Gastrocnemius medialis (tissue), 4 donors: ENCODE results near the gene MARCHF2. TPM values are rescaled to one million over a fixed set of nuclear protein-coding genes. Genes with fewer than 3 reads are reported as not detected.
A peak's percentile ranks its signal among the peaks of the same experiment; 100 is the strongest.

ENCODE experiments used
- ATAC-seq, 2 donors: fragments of 150-250 bp; one replicate each; pipeline ENCODE4 v1.9.1; 2016
- DNase-seq, 2 donors: peaks; one replicate each; pipeline ENCODE4 v3.0.0-alpha.2; 2019
- H3K27ac ChIP-seq, 4 donors: fragments of 200-600 bp; sonication (generic); 1 replicate in 1 of 4; 2 replicates in 3 of 4; pipeline ENCODE4 v1.5.1; 2016 to 2018; ENCODE audit warnings: mild to moderate bottlenecking in 2 of 4, moderate library complexity in 1 of 4
- H3K27me3 ChIP-seq, 3 donors: fragments of 200-600 bp; sonication (generic) in 2 of 3; 1 replicate in 1 of 3; 2 replicates in 2 of 3; pipeline versions ENCODE4 v1.5.1 to v1.6.0; 2016 to 2019; ENCODE audit warnings: mild to moderate bottlenecking in 1 of 3, moderate library complexity in 1 of 3
- H3K36me3 ChIP-seq, 2 donors: fragments of 200-600 bp; sonication (generic) in 1 of 2; one replicate each; pipeline ENCODE4 v1.5.1; 2017 to 2018
- H3K4me1 ChIP-seq, 2 donors: fragments of 200-600 bp; sonication (generic) in 1 of 2; one replicate each; pipeline ENCODE4 v1.5.1; 2016 to 2017; ENCODE audit warnings: mild to moderate bottlenecking in 2 of 2
- H3K4me3 ChIP-seq, 4 donors: fragments of 200-600 bp; sonication (generic) in 3 of 4; 1 replicate in 1 of 4; 2 replicates in 3 of 4; pipeline ENCODE4 v1.5.1; 2016 to 2019; ENCODE audit warnings: mild to moderate bottlenecking in 2 of 4
- H3K9me3 ChIP-seq, 3 donors: fragments of 200-600 bp; sonication (generic) in 2 of 3; 1 replicate in 1 of 3; 2 replicates in 2 of 3; pipeline ENCODE4 v1.5.1; 2016 to 2019
- POLR2A ChIP-seq, 2 donors: fragments of 450-650 bp; IDR thresholded peaks; one replicate each; pipeline ENCODE4 v1.6.1; 2017; ENCODE audit warnings: antibody characterized with exemption in 2 of 2, mild to moderate bottlenecking in 2 of 2, moderate library complexity in 2 of 2
- in situ Hi-C, 4 donors: fragments of 200-750 bp; cut with MboI; loops; one replicate each; pipeline versions ENCODE4 v1.15.0 to v1.8.0; 2017; ENCODE audit warnings: low sequenced_read_pairs in 4 of 4
- intact Hi-C: fragments of 100-400 bp; cut with DNase I; formaldehyde crosslinking; loops from one replicate; pipeline ENCODE4 v1.15.1; 2023; ENCODE audit warnings: low total_unique reads
- total RNA-seq, 4 donors: library from RNA; depleted of rRNA; stranded (reverse); fragments of >200 nt; gene quantifications; one replicate each; pipeline versions ENCODE4 v1.1.0 to v1.2.3, GENCODE V29; 2016
- TF ChIP-seq, protein P1 (sequence below), 5 experiments: fragments of 450-650 bp in 3 of 5; fragments of 200-600 bp in 2 of 5; sonication (generic) in 2 of 5; IDR thresholded peaks in 4 of 5; conservative IDR thresholded peaks in 1 of 5; 1 replicate in 4 of 5; 2 replicates in 1 of 5; pipeline ENCODE4 v1.5.1; 2016 to 2019; ENCODE audit warnings: antibody characterized with exemption in 5 of 5, mild to moderate bottlenecking in 3 of 5, moderate library complexity in 3 of 5

MARCHF2 gene
- total RNA-seq, 4 donors from 2014 or later, result 173 to 183 (median 176) TPM

GRCh38 chr19:8367327-8368001 is 45.6 kb upstream of the MARCHF2 start:
- H3K36me3 ChIP-seq, result peaks cover 0 to 14% of the 10 kb centered on the region in 2 donors
- no peaks in the 10 kb centered on the region for H3K27me3 ChIP-seq
- peak overlapping the region; percentile 66 to 99 (median 88) for H3K27ac ChIP-seq
- in situ Hi-C loops, result no loop called here
- ATAC-seq (peak; percentile 59 to 61), DNase-seq (peak; percentile 81 to 90)
- H3K9me3 ChIP-seq, result no peaks in the 10 kb centered on the region
- H3K4me3 ChIP-seq, result peak overlapping the region; percentile 47 to 87 (median 78)
- TF ChIP-seq POLR2A (IDR thresholded peaks at IDR 0.05), result peak in 1 of 2 donors; percentile 14
- TF ChIP-seq, protein P1, sequence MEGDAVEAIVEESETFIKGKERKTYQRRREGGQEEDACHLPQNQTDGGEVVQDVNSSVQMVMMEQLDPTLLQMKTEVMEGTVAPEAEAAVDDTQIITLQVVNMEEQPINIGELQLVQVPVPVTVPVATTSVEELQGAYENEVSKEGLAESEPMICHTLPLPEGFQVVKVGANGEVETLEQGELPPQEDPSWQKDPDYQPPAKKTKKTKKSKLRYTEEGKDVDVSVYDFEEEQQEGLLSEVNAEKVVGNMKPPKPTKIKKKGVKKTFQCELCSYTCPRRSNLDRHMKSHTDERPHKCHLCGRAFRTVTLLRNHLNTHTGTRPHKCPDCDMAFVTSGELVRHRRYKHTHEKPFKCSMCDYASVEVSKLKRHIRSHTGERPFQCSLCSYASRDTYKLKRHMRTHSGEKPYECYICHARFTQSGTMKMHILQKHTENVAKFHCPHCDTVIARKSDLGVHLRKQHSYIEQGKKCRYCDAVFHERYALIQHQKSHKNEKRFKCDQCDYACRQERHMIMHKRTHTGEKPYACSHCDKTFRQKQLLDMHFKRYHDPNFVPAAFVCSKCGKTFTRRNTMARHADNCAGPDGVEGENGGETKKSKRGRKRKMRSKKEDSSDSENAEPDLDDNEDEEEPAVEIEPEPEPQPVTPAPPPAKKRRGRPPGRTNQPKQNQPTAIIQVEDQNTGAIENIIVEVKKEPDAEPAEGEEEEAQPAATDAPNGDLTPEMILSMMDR (IDR thresholded peaks at IDR 0.05 in 4 of 5, conservative IDR thresholded peaks at IDR 0.05 in 1 of 5), result no peak
- peaks cover 38 to 54% of the 10 kb centered on the region in 2 donors for H3K4me1 ChIP-seq
- intact Hi-C loops, result loop anchor here (1.0 to 2.0 kb wide), 2 partner anchors 15 to 23 kb away; partner anchors contain the start of gene RAB11B

DNA sequence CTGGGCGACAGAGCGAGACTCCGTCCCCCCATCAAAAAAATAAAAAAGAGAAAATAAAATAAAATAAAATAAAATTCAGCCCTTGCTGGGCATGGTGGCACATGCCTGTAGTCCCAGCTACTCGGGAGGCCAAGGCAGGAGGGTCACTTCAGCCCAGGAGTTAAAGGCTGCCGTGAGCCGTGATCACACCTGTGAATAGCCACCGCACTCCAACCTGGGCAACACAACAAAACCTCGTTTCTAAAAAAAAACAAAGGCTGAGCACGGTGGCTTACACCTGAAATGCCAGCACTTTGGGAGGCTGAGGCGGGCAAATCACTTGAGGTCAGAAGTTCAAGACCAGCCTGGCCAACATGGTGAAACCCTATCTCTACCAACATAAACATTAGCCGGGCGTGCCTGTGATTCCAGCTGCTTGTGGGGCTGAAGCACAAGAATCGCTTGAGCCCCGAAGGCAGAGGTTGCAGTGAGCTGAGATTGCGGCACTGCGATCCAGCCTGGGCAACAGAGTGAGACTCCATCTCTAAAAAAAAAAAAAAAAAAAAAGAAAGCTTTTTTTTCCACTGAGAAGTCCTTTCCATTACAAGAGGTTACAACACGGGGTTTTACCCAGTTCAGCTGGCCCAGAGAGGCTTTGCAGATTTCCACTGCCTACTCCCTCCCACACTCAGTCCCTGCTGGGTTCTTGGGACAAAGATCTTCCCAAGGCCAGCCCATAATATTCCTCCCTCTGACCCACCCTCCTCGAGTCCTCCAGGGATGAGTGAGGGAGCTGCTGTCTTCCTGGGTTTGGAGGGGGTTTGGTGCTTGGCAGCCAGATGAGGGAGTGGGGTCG is 42.7 kb upstream of the MARCHF2 start:
- intact Hi-C loops (no loop called here), in situ Hi-C loops (no loop called here)
- DNase-seq (no peak), ATAC-seq (no peak)
- TF ChIP-seq POLR2A (IDR thresholded peaks at IDR 0.05), result no peak
- TF ChIP-seq, protein P1 (IDR thresholded peaks at IDR 0.05 in 4 of 5, conservative IDR thresholded peaks at IDR 0.05 in 1 of 5), result no peak
- Histone ChIP-seq H3K9me3 (no peaks in the 10 kb centered on the region), H3K36me3 (peaks cover 0 to 35% of the 10 kb centered on the region in 2 donors), H3K4me3 (no peak overlapping the region), H3K27me3 (no peaks in the 10 kb centered on the region), H3K27ac (peak overlapping the region in 3 of 4 donors; percentile 44 to 99 (median 58)), H3K4me1 (peaks cover 29 to 32% of the 10 kb centered on the region in 2 donors)

DNA sequence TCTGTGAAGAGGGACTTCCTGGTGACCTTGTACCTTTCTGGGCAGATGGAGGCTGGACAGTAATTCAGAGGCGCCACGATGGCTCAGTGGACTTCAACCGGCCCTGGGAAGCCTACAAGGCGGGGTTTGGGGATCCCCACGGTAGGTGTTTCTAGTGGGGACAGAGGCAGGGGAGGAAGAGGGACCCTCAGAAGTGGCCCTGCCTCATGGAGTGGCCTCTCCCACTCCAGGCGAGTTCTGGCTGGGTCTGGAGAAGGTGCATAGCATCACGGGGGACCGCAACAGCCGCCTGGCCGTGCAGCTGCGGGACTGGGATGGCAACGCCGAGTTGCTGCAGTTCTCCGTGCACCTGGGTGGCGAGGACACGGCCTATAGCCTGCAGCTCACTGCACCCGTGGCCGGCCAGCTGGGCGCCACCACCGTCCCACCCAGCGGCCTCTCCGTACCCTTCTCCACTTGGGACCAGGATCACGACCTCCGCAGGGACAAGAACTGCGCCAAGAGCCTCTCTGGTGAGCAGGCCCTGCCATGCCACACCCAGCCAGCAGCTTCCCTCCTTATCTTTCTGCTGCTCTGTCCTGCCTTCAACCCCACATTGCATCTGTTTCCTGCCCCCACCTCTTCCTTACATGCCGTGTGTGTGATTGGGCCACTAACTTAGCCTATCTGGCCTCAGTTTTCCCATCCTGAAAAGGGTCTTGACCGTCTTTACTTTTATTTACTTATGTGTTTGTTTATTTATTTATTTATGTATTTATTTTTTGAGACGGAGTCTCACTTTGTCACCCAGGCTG is 41.9 kb upstream of the MARCHF2 start:
- TF ChIP-seq POLR2A (IDR thresholded peaks at IDR 0.05), result no peak
- TF ChIP-seq, protein P1 (IDR thresholded peaks at IDR 0.05 in 4 of 5, conservative IDR thresholded peaks at IDR 0.05 in 1 of 5), result no peak
- Histone ChIP-seq H3K4me3 (no peak overlapping the region), H3K4me1 (peaks cover 24% of the 10 kb centered on the region in 2 donors), H3K36me3 (peaks cover 0 to 35% of the 10 kb centered on the region in 2 donors), H3K27ac (peak overlapping the region in 3 of 4 donors; percentile 44 to 99 (median 58)), H3K27me3 (no peaks in the 10 kb centered on the region), H3K9me3 (no peaks in the 10 kb centered on the region)
- intact Hi-C loops, result no loop called here
- no peak for DNase-seq
- in situ Hi-C loops, result no loop called here
- no peak for ATAC-seq
